ENCODE results near the gene CARNS1.

DNA sequence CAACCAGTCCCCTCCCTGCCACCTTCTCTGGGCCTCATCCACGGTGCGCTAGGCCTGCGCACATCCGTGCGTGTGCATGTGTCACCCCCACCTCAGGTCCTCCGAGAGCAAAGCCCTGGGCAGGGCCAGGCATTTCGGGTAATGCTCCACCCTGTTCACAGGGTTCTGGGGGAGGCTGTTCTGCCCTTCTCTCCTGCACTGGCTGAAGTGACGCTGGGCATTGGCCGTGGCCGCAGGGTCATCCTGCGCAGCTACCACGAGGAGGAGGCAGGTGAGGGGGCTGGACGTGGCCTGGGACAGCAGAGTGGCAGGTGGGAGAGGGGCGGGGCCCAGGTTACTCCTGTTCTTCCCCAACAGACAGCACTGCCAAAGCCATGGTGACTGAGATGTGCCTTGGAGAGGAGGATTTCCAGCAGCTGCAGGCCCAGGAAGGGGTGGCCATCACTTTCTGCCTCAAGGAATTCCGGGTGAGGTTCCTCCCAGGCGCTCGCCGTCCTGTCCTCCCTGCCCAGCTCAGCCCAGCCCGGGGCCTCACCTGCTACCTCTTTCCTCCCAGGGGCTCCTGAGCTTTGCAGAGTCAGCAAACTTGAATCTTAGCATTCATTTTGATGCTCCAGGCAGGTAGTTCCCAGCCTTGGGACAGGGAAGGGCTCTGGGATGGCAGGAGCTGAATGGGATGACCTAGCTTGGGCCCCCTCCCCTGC, 19.8 kb upstream of the CARNS1 start:
- TF ChIP-seq, protein P1, sequence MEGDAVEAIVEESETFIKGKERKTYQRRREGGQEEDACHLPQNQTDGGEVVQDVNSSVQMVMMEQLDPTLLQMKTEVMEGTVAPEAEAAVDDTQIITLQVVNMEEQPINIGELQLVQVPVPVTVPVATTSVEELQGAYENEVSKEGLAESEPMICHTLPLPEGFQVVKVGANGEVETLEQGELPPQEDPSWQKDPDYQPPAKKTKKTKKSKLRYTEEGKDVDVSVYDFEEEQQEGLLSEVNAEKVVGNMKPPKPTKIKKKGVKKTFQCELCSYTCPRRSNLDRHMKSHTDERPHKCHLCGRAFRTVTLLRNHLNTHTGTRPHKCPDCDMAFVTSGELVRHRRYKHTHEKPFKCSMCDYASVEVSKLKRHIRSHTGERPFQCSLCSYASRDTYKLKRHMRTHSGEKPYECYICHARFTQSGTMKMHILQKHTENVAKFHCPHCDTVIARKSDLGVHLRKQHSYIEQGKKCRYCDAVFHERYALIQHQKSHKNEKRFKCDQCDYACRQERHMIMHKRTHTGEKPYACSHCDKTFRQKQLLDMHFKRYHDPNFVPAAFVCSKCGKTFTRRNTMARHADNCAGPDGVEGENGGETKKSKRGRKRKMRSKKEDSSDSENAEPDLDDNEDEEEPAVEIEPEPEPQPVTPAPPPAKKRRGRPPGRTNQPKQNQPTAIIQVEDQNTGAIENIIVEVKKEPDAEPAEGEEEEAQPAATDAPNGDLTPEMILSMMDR (IDR thresholded peaks at IDR 0.05; ENCODE audit: insufficient read depth, low read length) = no peak
- TF ChIP-seq POLR2AphosphoS5 (IDR thresholded peaks at IDR 0.05; ENCODE audit: low read depth) (0 out of 2 replicates have a peak, but pooled peaks have one; percentile 16), GABPA (IDR thresholded peaks at IDR 0.05; ENCODE audit: low read depth) (no peak)
- TF ChIP-seq, protein P2, sequence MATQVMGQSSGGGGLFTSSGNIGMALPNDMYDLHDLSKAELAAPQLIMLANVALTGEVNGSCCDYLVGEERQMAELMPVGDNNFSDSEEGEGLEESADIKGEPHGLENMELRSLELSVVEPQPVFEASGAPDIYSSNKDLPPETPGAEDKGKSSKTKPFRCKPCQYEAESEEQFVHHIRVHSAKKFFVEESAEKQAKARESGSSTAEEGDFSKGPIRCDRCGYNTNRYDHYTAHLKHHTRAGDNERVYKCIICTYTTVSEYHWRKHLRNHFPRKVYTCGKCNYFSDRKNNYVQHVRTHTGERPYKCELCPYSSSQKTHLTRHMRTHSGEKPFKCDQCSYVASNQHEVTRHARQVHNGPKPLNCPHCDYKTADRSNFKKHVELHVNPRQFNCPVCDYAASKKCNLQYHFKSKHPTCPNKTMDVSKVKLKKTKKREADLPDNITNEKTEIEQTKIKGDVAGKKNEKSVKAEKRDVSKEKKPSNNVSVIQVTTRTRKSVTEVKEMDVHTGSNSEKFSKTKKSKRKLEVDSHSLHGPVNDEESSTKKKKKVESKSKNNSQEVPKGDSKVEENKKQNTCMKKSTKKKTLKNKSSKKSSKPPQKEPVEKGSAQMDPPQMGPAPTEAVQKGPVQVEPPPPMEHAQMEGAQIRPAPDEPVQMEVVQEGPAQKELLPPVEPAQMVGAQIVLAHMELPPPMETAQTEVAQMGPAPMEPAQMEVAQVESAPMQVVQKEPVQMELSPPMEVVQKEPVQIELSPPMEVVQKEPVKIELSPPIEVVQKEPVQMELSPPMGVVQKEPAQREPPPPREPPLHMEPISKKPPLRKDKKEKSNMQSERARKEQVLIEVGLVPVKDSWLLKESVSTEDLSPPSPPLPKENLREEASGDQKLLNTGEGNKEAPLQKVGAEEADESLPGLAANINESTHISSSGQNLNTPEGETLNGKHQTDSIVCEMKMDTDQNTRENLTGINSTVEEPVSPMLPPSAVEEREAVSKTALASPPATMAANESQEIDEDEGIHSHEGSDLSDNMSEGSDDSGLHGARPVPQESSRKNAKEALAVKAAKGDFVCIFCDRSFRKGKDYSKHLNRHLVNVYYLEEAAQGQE (IDR thresholded peaks at IDR 0.05; ENCODE audit: insufficient replicate concordance, low read depth) = no peak

Data from HL-60 (cell line).